Measurements from ENCODE around the gene SCGB1D1.

SCGB1D1 gene

DNA sequence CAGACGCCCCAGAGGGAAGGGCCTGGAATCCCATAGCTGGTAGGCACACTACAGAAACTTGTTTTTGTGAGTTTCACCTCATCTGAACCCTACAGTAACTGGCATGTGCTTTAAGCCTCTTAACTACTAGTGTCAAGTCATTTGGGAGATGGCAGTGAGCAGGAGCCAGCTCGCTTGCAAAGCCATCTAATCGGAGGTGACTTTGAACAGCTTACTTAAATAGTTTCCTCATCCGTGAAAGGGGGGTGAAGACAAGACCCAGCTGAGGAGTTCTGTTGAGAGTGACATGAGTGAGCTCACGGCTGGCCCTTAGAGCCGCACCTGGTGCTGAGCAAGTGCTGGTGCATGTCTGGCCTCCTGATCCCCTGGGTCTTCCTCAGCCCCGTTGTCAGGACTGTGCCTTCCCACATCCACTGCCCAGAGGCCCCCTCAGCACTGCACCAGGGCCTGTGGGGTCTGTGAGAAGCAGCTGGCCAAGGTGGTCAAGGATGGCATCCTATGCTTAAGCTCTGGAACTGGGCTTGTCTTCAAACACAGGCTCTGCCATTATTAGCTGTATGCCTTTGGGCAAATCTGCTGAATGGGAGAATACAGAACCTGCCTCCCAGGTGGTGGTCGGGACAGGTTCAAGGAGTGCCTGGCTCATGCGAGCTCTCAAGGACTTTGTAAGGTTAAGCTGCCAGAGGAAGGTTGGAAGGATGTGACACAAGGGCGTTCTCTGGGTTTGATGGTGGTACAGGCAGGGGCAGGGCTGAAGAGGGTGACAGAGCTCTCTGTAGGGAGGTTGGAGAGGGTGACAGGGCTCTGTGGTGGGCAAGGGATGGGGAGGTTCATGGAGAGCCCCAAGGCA, 38.9 kb upstream of the SCGB1D1 start:
- H3K36me3 Mint-ChIP-seq (ENCODE audit: low read depth), result peaks cover 58% of the 10 kb centered on the region

DNA sequence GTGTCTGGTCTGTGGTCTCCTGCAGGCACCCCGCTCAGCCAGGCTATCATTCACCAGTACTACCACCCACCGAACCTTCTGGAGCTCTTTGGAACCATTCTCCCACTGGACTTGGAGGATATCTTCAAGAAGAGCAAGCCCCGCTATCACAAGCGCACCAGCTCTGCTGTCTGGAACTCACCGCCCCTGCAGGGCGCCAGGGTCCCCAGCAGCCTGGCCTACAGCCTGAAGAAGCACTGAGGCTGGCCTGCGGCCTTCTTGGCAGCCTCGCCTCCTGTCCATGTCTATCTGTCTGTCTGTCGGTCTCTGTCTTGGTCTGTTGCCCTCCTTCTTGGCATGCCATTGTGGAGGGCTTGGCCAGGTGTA, 38.3 kb upstream of the SCGB1D1 start:
- Mint-ChIP-seq H3K4me1 (ENCODE audit: low read depth) (no peaks in the 10 kb centered on the region), H3K9me3 (no peaks in the 10 kb centered on the region), H3K27me3 (no peaks in the 10 kb centered on the region), H3K4me3 (no peak overlapping the region), H3K36me3 (ENCODE audit: low read depth) (peaks cover 52% of the 10 kb centered on the region), H3K27ac (no peak overlapping the region)

More for the DNA sequence above, 38.9 kb upstream of the SCGB1D1 start:
- no peaks in the 10 kb centered on the region for H3K9me3 Mint-ChIP-seq
- H3K27ac Mint-ChIP-seq, result no peak overlapping the region
- no peaks in the 10 kb centered on the region for H3K4me1 Mint-ChIP-seq (ENCODE audit: low read depth)
- no peak overlapping the region for H3K4me3 Mint-ChIP-seq
- H3K27me3 Mint-ChIP-seq, result no peaks in the 10 kb centered on the region

DNA sequence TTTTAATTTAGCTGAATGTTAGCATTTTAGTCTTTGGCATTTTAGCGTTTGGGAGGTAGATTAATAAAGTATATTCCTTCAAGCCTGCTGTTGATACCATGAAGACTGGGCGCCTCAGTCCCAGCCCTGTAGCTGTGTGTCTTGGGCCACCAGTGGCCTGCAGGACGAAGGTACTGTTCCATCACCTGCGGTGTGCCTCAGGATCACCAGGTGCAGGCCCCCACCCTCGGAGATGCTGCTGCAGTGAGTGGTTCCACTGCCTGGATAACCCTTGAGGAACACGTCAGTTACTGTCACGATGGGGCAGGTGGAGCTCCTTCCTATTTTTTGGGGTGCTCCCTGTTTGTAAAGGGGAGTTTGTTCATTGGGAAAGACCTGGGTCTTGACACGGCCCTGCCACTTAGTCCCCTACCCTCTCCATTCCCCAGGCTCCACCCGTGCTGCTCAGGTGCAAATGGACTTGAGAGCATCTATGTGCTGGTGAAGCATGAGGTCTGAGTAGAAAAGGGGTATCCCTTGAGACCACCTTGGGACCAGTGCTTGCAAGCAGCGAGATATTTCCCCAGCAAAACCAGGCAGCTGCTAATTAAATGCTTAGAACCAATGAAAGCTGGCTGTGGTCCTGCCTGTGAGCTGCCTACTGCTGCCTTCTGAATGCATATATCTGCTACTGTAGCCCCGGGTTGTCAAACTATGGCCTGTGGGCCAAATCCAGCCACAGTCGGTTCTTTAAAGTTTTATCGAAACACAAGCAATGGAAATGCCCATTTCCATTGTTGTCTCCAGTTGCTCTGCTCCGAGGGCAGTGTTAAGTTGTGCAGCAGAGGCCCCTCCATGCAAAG, 37.5 kb upstream of the SCGB1D1 start:
- H3K9me3 Mint-ChIP-seq, result no peaks in the 10 kb centered on the region
- peaks cover 45% of the 10 kb centered on the region for H3K36me3 Mint-ChIP-seq (ENCODE audit: low read depth)
- H3K27ac Mint-ChIP-seq, result no peak overlapping the region
- no peaks in the 10 kb centered on the region for H3K4me1 Mint-ChIP-seq (ENCODE audit: low read depth)
- no peaks in the 10 kb centered on the region for H3K27me3 Mint-ChIP-seq
- no peak overlapping the region for H3K4me3 Mint-ChIP-seq

DNA sequence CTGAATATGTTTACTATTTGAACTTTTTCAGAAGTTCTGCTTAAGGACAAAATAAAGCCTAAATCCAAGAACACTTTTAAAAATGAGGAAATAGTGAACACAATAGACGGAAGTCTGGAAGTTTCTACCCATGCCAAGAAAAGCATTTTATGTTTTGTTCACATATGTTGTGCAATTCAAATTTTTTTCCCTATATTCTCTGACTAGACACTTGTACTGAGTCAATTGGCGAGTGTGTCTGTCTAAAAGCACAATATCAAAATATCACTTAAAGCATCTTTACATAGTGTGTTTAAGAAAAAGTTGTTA, 37.0 kb upstream of the SCGB1D1 start:
- H3K4me3 Mint-ChIP-seq, result no peak overlapping the region
- H3K36me3 Mint-ChIP-seq (ENCODE audit: low read depth), result peaks cover 39% of the 10 kb centered on the region
- H3K27ac Mint-ChIP-seq, result no peak overlapping the region
- no peaks in the 10 kb centered on the region for H3K4me1 Mint-ChIP-seq (ENCODE audit: low read depth)
- no peaks in the 10 kb centered on the region for H3K27me3 Mint-ChIP-seq
- H3K9me3 Mint-ChIP-seq, result no peaks in the 10 kb centered on the region

DNA sequence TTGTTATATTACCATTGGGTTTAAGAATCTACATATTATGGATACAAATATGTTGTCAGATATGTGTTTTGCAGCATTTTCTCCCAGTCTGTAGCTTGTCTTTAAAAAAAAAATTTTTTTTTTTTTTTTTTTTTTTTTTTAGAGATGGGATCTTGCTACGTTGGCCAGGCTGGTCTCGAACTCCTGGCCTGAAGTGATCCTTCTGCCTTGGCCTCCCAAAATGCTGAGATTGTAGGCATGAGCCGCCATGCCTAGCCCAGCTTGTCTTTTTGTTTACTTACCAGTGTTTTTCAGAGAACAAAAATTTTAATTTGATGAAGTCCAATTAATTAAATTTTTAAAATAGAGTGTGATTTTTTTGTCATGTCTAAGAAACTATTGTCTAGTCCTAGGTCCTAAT, 36.4 kb upstream of the SCGB1D1 start:
- peaks cover 38% of the 10 kb centered on the region for H3K36me3 Mint-ChIP-seq (ENCODE audit: low read depth)
- no peak overlapping the region for H3K4me3 Mint-ChIP-seq
- H3K27ac Mint-ChIP-seq, result no peak overlapping the region
- no peaks in the 10 kb centered on the region for H3K9me3 Mint-ChIP-seq
- H3K27me3 Mint-ChIP-seq, result no peaks in the 10 kb centered on the region
- H3K4me1 Mint-ChIP-seq (ENCODE audit: low read depth), result no peaks in the 10 kb centered on the region

DNA sequence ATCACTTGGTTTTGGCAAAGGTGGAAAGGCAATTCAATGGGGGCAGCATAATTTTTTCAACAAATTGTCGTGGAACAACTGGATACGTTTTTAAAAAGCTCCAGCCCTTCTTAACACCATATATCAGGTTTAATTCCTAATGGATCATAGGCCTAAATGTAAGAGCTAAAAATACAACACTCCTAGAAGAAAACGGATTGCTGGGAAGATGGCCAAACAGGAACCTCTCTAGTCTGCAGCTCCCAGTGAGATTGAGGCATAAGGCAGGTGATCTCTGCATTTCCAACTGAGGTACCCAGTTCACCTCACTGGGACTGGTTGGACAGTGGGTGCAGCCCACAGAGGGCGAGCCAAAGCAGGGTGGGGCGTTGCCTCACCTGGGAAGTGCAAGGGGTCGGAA, 32.4 kb upstream of the SCGB1D1 start:
- H3K36me3 Mint-ChIP-seq (ENCODE audit: low read depth), result peaks cover 10% of the 10 kb centered on the region
- no peak overlapping the region for H3K4me3 Mint-ChIP-seq
- H3K27me3 Mint-ChIP-seq, result peaks cover 32% of the 10 kb centered on the region
- H3K9me3 Mint-ChIP-seq, result no peaks in the 10 kb centered on the region
- no peaks in the 10 kb centered on the region for H3K4me1 Mint-ChIP-seq (ENCODE audit: low read depth)
- no peak overlapping the region for H3K27ac Mint-ChIP-seq

DNA sequence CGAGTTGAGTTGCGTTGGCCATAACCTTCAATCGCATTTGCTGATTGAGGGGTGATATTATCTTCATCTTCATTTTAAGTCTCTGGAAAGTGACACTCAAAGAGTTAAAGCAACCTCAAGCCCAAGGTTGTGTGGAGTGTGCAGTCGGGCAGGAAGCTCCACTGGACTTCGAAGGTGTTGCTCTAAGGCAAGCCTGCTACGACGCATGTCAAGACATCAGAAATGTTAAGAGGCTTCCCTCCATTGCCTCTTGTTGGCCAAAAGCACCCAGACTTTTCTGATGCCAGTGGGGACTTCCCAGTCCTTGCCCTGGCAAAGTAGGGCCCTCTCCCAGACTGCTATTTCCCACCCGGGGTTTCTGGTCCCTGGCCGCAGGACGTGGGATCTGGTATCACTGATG, 23.6 kb upstream of the SCGB1D1 start:
- peaks cover 2% of the 10 kb centered on the region for H3K4me1 Mint-ChIP-seq (ENCODE audit: low read depth)
- no peaks in the 10 kb centered on the region for H3K36me3 Mint-ChIP-seq (ENCODE audit: low read depth)
- H3K27me3 Mint-ChIP-seq, result peaks cover 39% of the 10 kb centered on the region
- H3K9me3 Mint-ChIP-seq, result no peaks in the 10 kb centered on the region
- H3K27ac Mint-ChIP-seq, result no peak overlapping the region
- H3K4me3 Mint-ChIP-seq, result no peak overlapping the region

DNA sequence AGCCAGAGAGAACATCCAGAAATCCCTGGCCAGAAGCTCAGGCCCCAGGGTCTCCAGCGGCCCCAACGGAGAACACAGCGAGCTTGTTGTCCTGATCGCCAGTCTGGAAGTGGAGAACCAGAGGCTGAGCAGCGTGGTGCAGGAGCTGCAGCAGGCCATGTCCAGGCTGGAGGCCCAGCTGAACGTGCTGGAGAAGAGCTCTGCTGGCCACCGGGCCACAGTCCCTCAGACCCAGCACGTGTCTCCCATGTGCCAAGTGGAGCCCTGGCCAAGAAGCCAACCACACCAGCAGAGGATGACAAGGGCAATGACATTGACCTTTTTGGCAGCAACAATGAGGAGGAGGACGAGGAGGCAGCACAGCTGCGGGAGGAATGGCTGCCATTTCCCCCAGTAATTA, 20.6 kb upstream of the SCGB1D1 start:
- H3K36me3 Mint-ChIP-seq (ENCODE audit: low read depth), result no peaks in the 10 kb centered on the region
- no peak overlapping the region for H3K27ac Mint-ChIP-seq
- H3K4me1 Mint-ChIP-seq (ENCODE audit: low read depth), result peaks cover 4% of the 10 kb centered on the region
- H3K27me3 Mint-ChIP-seq, result peaks cover 38% of the 10 kb centered on the region
- no peak overlapping the region for H3K4me3 Mint-ChIP-seq
- H3K9me3 Mint-ChIP-seq, result no peaks in the 10 kb centered on the region

DNA sequence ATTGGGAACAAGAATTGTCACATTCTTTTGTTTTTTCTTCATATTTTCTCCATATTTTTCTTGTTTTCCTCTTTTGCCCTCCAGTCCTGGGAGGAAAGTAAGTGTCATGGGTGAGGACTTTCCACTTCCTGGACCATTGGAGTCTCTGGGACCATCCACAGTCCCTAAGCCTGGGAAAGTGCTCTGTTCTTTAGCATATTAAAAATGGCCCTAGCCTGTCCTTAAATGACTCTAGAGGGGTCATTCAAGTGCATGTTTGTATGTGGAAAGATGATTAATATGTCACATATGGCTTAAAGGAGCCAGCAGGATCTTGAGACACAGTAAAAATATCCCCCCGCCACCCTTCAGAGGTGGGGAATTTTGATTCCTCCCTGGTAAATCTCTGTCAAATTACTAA, 20.1 kb upstream of the SCGB1D1 start:
- Mint-ChIP-seq H3K27me3 (peaks cover 37% of the 10 kb centered on the region), H3K4me1 (ENCODE audit: low read depth) (peaks cover 4% of the 10 kb centered on the region), H3K9me3 (no peaks in the 10 kb centered on the region), H3K36me3 (ENCODE audit: low read depth) (no peaks in the 10 kb centered on the region), H3K27ac (no peak overlapping the region), H3K4me3 (no peak overlapping the region)

DNA sequence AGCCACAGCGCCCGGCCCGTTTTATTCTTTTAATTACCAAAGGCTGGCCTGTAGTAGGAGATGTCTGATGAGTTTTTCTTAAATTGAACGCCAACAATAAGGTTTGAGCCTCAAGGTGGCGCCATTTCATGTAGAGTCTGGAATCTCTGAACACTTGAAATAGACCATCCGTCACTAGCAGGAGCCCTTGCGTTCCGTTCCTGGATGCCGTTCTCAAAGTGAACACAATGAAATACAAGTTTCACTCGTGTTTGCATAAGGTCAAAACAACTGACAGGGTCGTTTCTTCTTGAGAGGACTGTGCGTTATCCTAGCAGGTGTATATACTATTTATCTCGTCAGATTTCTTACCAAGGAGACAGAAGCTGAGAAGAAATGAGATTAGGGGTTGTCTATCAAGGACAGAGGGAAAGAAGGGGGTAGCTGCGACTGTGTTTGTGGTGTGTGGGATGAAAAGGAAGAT, 18.7 kb upstream of the SCGB1D1 start:
- Mint-ChIP-seq H3K4me1 (ENCODE audit: low read depth) (peaks cover 4% of the 10 kb centered on the region), H3K36me3 (ENCODE audit: low read depth) (no peaks in the 10 kb centered on the region), H3K27me3 (peaks cover 40% of the 10 kb centered on the region), H3K9me3 (no peaks in the 10 kb centered on the region), H3K27ac (no peak overlapping the region), H3K4me3 (no peak overlapping the region)

DNA sequence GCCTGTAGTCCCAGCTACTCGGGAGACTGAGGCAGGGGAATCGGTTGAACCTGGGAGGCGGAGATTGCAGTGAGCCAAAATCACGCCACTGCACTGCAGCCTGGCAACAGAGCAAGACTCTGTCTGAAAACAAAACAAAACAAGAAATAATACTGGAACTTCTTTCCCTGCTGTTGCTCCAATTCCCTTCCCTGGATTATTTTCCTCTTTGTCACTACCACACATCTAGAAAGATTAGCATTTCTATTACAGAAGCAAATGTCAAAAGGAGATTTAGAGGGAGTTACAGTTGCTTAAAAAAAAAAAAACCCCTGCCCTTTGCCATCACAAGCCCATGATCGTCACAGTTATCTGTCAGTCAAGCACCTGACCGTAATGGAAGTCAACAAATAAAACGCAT, 17.7 kb upstream of the SCGB1D1 start:
- no peaks in the 10 kb centered on the region for H3K9me3 Mint-ChIP-seq
- H3K4me1 Mint-ChIP-seq (ENCODE audit: low read depth), result peaks cover 4% of the 10 kb centered on the region
- H3K36me3 Mint-ChIP-seq (ENCODE audit: low read depth), result no peaks in the 10 kb centered on the region
- H3K27ac Mint-ChIP-seq, result no peak overlapping the region
- peaks cover 46% of the 10 kb centered on the region for H3K27me3 Mint-ChIP-seq
- no peak overlapping the region for H3K4me3 Mint-ChIP-seq

DNA sequence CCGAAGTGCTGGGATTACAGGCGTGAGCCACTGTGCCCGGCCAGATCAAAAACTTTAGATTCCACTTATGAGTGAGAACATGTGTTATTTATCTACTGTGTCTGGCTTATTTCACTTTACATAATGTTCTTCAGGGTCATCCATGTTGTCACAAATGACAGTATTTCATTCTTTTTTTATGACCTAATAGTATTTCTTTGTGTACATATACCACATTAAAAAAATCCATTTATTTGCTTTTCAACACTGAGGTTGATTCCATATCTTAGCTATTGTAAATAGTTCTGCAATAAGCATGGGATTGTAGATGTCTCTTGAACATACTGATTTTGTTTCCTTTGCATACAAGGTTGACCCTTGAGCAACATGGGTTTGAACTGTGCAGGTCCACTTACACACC, 13.2 kb upstream of the SCGB1D1 start:
- H3K27me3 Mint-ChIP-seq, result peaks cover 30% of the 10 kb centered on the region
- no peak overlapping the region for H3K27ac Mint-ChIP-seq
- no peaks in the 10 kb centered on the region for H3K4me1 Mint-ChIP-seq (ENCODE audit: low read depth)
- H3K36me3 Mint-ChIP-seq (ENCODE audit: low read depth), result no peaks in the 10 kb centered on the region
- no peaks in the 10 kb centered on the region for H3K9me3 Mint-ChIP-seq
- H3K4me3 Mint-ChIP-seq, result no peak overlapping the region

DNA sequence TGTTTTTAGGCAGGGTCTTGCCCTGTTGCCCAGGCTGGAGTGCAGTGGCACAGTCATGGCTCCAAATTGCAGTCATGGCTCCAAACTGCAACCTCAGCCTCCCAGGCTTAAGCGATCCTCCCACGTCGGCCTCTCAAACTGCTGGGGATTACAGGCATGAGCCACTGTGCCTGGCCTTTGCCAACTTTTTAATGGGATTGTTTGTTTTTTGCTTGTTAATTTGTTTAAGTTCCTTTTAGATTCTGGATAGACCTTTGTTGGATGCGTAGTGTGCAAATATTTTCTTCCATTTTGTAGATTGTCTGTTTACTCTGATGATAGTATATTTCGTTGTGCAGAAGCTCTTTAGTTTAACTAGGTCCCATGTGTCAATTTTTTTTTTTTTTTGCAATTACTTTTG, 10.0 kb upstream of the SCGB1D1 start:
- Mint-ChIP-seq H3K4me1 (ENCODE audit: low read depth) (no peaks in the 10 kb centered on the region), H3K27ac (no peak overlapping the region), H3K9me3 (no peaks in the 10 kb centered on the region), H3K27me3 (peaks cover 23% of the 10 kb centered on the region), H3K36me3 (ENCODE audit: low read depth) (no peaks in the 10 kb centered on the region), H3K4me3 (no peak overlapping the region)

DNA sequence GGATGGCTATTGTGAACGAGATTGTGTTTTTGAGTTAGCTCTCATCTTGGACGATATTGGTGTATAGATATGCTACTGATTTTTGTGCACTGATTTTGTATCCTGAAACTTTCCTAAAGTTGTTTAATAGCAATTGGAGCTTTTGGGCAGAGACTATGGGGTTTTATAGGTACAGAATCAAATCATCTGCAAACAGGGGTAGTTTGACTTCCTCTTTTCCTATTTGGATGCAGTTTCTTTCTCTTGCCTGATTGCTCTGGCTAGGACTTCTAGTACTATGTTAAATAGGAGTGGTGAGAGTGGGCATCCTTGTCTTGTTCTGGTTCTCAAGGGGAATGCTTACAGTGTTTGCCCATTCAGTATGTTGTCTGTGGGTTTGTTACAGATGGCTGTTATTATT, 8.9 kb upstream of the SCGB1D1 start:
- Mint-ChIP-seq H3K4me1 (ENCODE audit: low read depth) (no peaks in the 10 kb centered on the region), H3K9me3 (no peaks in the 10 kb centered on the region), H3K4me3 (no peak overlapping the region), H3K27ac (no peak overlapping the region), H3K36me3 (ENCODE audit: low read depth) (no peaks in the 10 kb centered on the region), H3K27me3 (peaks cover 19% of the 10 kb centered on the region)

DNA sequence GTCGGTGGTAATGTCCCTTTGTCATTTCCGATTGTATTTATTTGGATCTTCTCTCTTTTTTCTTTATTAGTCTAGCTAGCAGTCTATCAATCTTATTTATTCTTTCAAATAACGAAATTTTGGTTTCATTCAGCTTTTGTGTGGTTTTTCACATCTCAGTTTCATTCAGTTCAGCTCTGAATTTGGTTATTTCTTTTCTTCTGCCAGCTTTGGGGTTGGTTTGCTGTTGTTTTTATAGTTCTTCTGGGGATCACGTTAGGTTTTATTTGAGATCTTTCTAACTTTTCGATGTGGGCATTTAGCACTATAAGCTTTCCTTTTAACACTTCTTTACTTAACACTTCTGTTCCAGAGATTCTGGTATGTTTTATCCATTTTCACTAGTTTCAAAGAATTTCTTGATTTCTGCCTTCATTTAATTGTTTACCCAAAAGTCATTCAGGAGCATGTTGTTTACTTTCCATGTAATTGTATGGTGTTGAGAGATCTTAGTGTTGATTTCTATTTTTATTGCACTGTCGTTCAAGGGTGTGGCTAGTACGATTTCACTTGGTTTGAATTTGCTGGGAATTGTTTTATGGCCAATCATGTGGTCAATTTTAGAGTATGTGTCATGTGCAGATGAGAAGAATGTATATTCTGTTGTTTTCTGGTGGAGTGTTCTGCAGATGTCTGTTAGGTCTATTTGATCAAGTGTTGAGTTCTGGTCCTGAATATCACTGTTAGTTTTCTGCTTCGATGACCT, 7.7 kb upstream of the SCGB1D1 start:
- Mint-ChIP-seq H3K27ac (no peak overlapping the region), H3K4me1 (ENCODE audit: low read depth) (no peaks in the 10 kb centered on the region), H3K4me3 (no peak overlapping the region), H3K27me3 (peaks cover 14% of the 10 kb centered on the region), H3K36me3 (ENCODE audit: low read depth) (no peaks in the 10 kb centered on the region), H3K9me3 (no peaks in the 10 kb centered on the region)
